ENCODE results near the gene PYY. TPM values are rescaled to one million over a fixed set of nuclear protein-coding genes. Genes with fewer than 3 reads are reported as not detected.

Gene PYY
- polyA plus RNA-seq, 1 donor from 2014 or later = not detected

- H3K9me2 ChIP-seq (ENCODE audit: insufficient read depth, low read length) = no peaks in the 10 kb centered on the region
- H3K27ac ChIP-seq (ENCODE audit: low read length) = no peak overlapping the region
- no peak overlapping the region for H3K4me3 ChIP-seq (ENCODE audit: low read length)
- H3K9ac ChIP-seq (ENCODE audit: low read length) = no peak overlapping the region
- no peak for TF ChIP-seq TAF1 (IDR thresholded peaks at IDR 0.05; ENCODE audit: low read depth)
- no peak for TF ChIP-seq POLR2AphosphoS5 (IDR thresholded peaks at IDR 0.05)
- no peak for TF ChIP-seq EZH2 (IDR thresholded peaks at IDR 0.05; ENCODE audit: borderline replicate concordance, insufficient read depth, low read length, poor library complexity, severe bottlenecking)
- no peak for TF ChIP-seq SMC3 (conservative IDR thresholded peaks at IDR 0.05; ENCODE audit: poor library complexity)
- TF ChIP-seq REST (IDR thresholded peaks at IDR 0.05; ENCODE audit: borderline replicate concordance) = no peak
- no peak for TF ChIP-seq CTCF (IDR thresholded peaks at IDR 0.05; ENCODE audit: poor library complexity, severe bottlenecking)
- TF ChIP-seq RAD21 (conservative IDR thresholded peaks at IDR 0.05) = no peak
- TF ChIP-seq MXI1 (conservative IDR thresholded peaks at IDR 0.05; ENCODE audit: poor library complexity, severe bottlenecking) = no peak
- no peak for TF ChIP-seq EP300 (conservative IDR thresholded peaks at IDR 0.05; ENCODE audit: poor library complexity, severe bottlenecking)
- H3K4me2 ChIP-seq (ENCODE audit: low read length) = no peak overlapping the region
- H3F3A ChIP-seq (ENCODE audit: insufficient read depth, low read length, poor library complexity, severe bottlenecking) = no peaks in the 10 kb centered on the region
- no peaks in the 10 kb centered on the region for H3K9me3 ChIP-seq (ENCODE audit: low read length)
- peaks cover 27% of the 10 kb centered on the region for H3K27me3 ChIP-seq (ENCODE audit: insufficient read depth, low read depth, low read length)
- no peaks in the 10 kb centered on the region for H4K20me1 ChIP-seq (ENCODE audit: insufficient read depth)
- no peaks in the 10 kb centered on the region for H3K79me2 ChIP-seq (replicated peaks; ENCODE audit: insufficient read depth, low read length)
- no peaks in the 10 kb centered on the region for H3K36me3 ChIP-seq (ENCODE audit: insufficient read depth, low read length)
- no peak overlapping the region for H2AFZ ChIP-seq (ENCODE audit: low read depth, low read length)
These were observed 28.4 kb upstream of the PYY start for GRCh38 chr17:43982171-43982570.

GRCh38 chr17:43979671-43980070 is 25.9 kb upstream of the PYY start:
- no peaks in the 10 kb centered on the region for H3F3A ChIP-seq (ENCODE audit: insufficient read depth, low read length, poor library complexity, severe bottlenecking)
- no peaks in the 10 kb centered on the region for H4K20me1 ChIP-seq (ENCODE audit: insufficient read depth)
- H3K9me3 ChIP-seq (ENCODE audit: low read length) = no peaks in the 10 kb centered on the region
- H3K27ac ChIP-seq (ENCODE audit: low read length) = no peak overlapping the region
- no peak overlapping the region for H3K4me3 ChIP-seq (ENCODE audit: low read length)
- H3K4me2 ChIP-seq (ENCODE audit: low read length) = no peak overlapping the region
- H3K27me3 ChIP-seq (ENCODE audit: insufficient read depth, low read depth, low read length) = peaks cover 27% of the 10 kb centered on the region
- TF ChIP-seq SMC3 (conservative IDR thresholded peaks at IDR 0.05; ENCODE audit: poor library complexity) (no peak), MXI1 (conservative IDR thresholded peaks at IDR 0.05; ENCODE audit: poor library complexity, severe bottlenecking) (no peak), REST (IDR thresholded peaks at IDR 0.05; ENCODE audit: borderline replicate concordance) (no peak), EZH2 (IDR thresholded peaks at IDR 0.05; ENCODE audit: borderline replicate concordance, insufficient read depth, low read length, poor library complexity, severe bottlenecking) (no peak), CTCF (IDR thresholded peaks at IDR 0.05; ENCODE audit: poor library complexity, severe bottlenecking) (no peak), EP300 (conservative IDR thresholded peaks at IDR 0.05; ENCODE audit: poor library complexity, severe bottlenecking) (no peak), RAD21 (conservative IDR thresholded peaks at IDR 0.05) (no peak), POLR2AphosphoS5 (IDR thresholded peaks at IDR 0.05) (no peak), TAF1 (IDR thresholded peaks at IDR 0.05; ENCODE audit: low read depth) (no peak)
- no peaks in the 10 kb centered on the region for H3K9me2 ChIP-seq (ENCODE audit: insufficient read depth, low read length)
- no peak overlapping the region for H2AFZ ChIP-seq (ENCODE audit: low read depth, low read length)
- H3K9ac ChIP-seq (ENCODE audit: low read length) = no peak overlapping the region
- no peaks in the 10 kb centered on the region for H3K79me2 ChIP-seq (replicated peaks; ENCODE audit: insufficient read depth, low read length)
- no peaks in the 10 kb centered on the region for H3K36me3 ChIP-seq (ENCODE audit: insufficient read depth, low read length)

Data from neural cell (in vitro differentiated cells).